Measurements from ENCODE around the gene TGFBR2. TPM values are rescaled to one million over a fixed set of nuclear protein-coding genes. Genes with fewer than 3 reads are reported as not detected.

Gene TGFBR2
- total RNA-seq, 1 experiment from 2014 or later, result 22.5 TPM

- TF ChIP-seq ZBTB33 (IDR thresholded peaks at IDR 0.05; ENCODE audit: extremely low read depth, insufficient replicate concordance, low read length), result no peak
Measured at GRCh38 chr3:30708472-30708871, 102.1 kb downstream of the TGFBR2 start (continued).

- no peak overlapping the region for H3K4me2 ChIP-seq (ENCODE audit: low read length)
- ATAC-seq (no peak), DNase-seq (ENCODE audit: low read depth, low spot score) (no peak)
- ChIA-PET CTCF (no interaction called here), RAD21 (ENCODE audit: low non-redundant PET in 1 of 2, low total read pairs in 2 of 2, uncharacterized antibody in 2 of 2, unreplicated experiment in 2 of 2) (no interaction called here), POLR2A (no interaction called here)
- H3K4me1 ChIP-seq (ENCODE audit: control insufficient read depth in 1 of 2, insufficient read depth in 2 of 2, low read length in 2 of 2), result peaks cover 0 to 5% of the 10 kb centered on the region in 2 experiments; a peak in 1 of 4 replicates
- H3K79me2 ChIP-seq (ENCODE audit: insufficient read depth, low read length), result no peaks in the 10 kb centered on the region
- H3K27me3 ChIP-seq (ENCODE audit: insufficient read depth, low read length), result no peaks in the 10 kb centered on the region
- no peaks in the 10 kb centered on the region for H3K36me3 ChIP-seq (ENCODE audit: control insufficient read depth in 1 of 2, insufficient read depth in 2 of 2, low read length in 2 of 2)
- H3K9me2 ChIP-seq (ENCODE audit: insufficient read depth), result no peaks in the 10 kb centered on the region
- no peak overlapping the region for H2AFZ ChIP-seq (ENCODE audit: low read depth, low read length, poor library complexity, severe bottlenecking)
- H4K20me1 ChIP-seq (ENCODE audit: insufficient read depth), result no peaks in the 10 kb centered on the region
- no peak for TF ChIP-seq EZH2 (IDR thresholded peaks at IDR 0.05)
- no peak for TF ChIP-seq EGR1 (IDR thresholded peaks at IDR 0.05; ENCODE audit: low read depth)
- TF ChIP-seq EZH2phosphoT487 (IDR thresholded peaks at IDR 0.05; ENCODE audit: borderline replicate concordance), result no peak
- TF ChIP-seq ZBTB33 (IDR thresholded peaks at IDR 0.05; ENCODE audit: extremely low read depth, insufficient replicate concordance, low read length), result no peak
- TF ChIP-seq ZFX (IDR thresholded peaks at IDR 0.05), result no peak
- no peak for TF ChIP-seq ATF3 (IDR thresholded peaks at IDR 0.05)
- TF ChIP-seq POLR2A (IDR thresholded peaks at IDR 0.05; ENCODE audit: borderline replicate concordance, extremely low read depth, insufficient read depth, insufficient read length), result no peak
- TF ChIP-seq FOSL1 (IDR thresholded peaks at IDR 0.05; ENCODE audit: low read depth), result no peak
- TF ChIP-seq RAD21 (IDR thresholded peaks at IDR 0.05; ENCODE audit: low read depth), result no peak
- TF ChIP-seq CEBPB (IDR thresholded peaks at IDR 0.05; ENCODE audit: low read depth), result no peak
- no peak for TF ChIP-seq SIN3A (IDR thresholded peaks at IDR 0.05; ENCODE audit: low read depth)
- no peak for TF ChIP-seq TCF7L2 (IDR thresholded peaks at IDR 0.05; ENCODE audit: borderline replicate concordance, extremely low read depth, insufficient read depth, insufficient read length)
- no peak for TF ChIP-seq POLR2AphosphoS5 (IDR thresholded peaks at IDR 0.05; ENCODE audit: low read depth, low read length)
- no peak for TF ChIP-seq ZNF274 (IDR thresholded peaks at IDR 0.05; ENCODE audit: low read depth, low read length)
- TF ChIP-seq ELF1 (IDR thresholded peaks at IDR 0.05; ENCODE audit: borderline replicate concordance, low read depth), result no peak
- H3K27ac ChIP-seq (ENCODE audit: low read depth, low read length), result no peak overlapping the region
- no peak overlapping the region for H3K9ac ChIP-seq (ENCODE audit: low read length)
- H3K9me3 ChIP-seq (ENCODE audit: control insufficient read depth in 1 of 2, insufficient read depth in 1 of 2, low read depth in 1 of 2, low read length in 2 of 2), result no peaks in the 10 kb centered on the region
- intact Hi-C loops (cut with micrococcal nuclease), result no loop called here
- H3K4me3 ChIP-seq (replicated peaks in 1 of 2; ENCODE audit: low read depth in 1 of 2, low read length in 2 of 2), result no peak overlapping the region
- no TSS peak for BruUV-seq (replicated peaks)
Measured at GRCh38 chr3:30710017-30710416, 103.6 kb downstream of the TGFBR2 start.
